Activated T-helper 2 cell treated with anti-CD3 and anti-CD28 coated beads, Interferon-gamma antibody, Interleukin-2, Interleukin-4, amounts not matched to agents 10 μg/mL and 5 μg/mL and 100 μg/mL, durations not matched to agents 14 hours and 24 hours and 36 hours (primary cell): ENCODE results near the gene ADAM22. TPM values are rescaled to one million over a fixed set of nuclear protein-coding genes. Genes with fewer than 3 reads are reported as not detected.

ENCODE experiments used
- DNase-seq: peaks from one replicate; pipeline ENCODE4 v3.0.0; 2021; ENCODE audit warnings: low spot score
- H3K27ac Mint-ChIP-seq: one replicate; pipeline ENCODE4 v1.8.0; 2021; ENCODE audit warnings: mixed read lengths
- H3K27me3 Mint-ChIP-seq: one replicate; pipeline ENCODE4 v1.8.0; 2021; ENCODE audit warnings: low read depth, mixed read lengths
- H3K36me3 Mint-ChIP-seq: one replicate; pipeline ENCODE4 v1.8.0; 2021; ENCODE audit warnings: low read depth, mixed read lengths
- H3K4me1 Mint-ChIP-seq: one replicate; pipeline ENCODE4 v1.8.0; 2021; ENCODE audit warnings: low read depth, mixed read lengths
- H3K4me3 Mint-ChIP-seq: one replicate; pipeline ENCODE4 v1.8.0; 2021; ENCODE audit warnings: low read depth, mild to moderate bottlenecking, moderate library complexity, mixed read lengths
- H3K9me3 Mint-ChIP-seq: one replicate; pipeline ENCODE4 v1.8.0; 2021; ENCODE audit warnings: mixed read lengths
- intact Hi-C: fragments of 100-400 bp; cut with micrococcal nuclease; formaldehyde crosslinking; loops from one replicate; pipeline ENCODE4 v1.15.1; 2023
- total RNA-seq: library from RNA; stranded (reverse); gene quantifications from 2 replicates; pipeline ENCODE4 v1.2.3, GENCODE V29; 2022

ADAM22 gene
- total RNA-seq, 1 donor from 2014 or later: 3.7 TPM

DNA sequence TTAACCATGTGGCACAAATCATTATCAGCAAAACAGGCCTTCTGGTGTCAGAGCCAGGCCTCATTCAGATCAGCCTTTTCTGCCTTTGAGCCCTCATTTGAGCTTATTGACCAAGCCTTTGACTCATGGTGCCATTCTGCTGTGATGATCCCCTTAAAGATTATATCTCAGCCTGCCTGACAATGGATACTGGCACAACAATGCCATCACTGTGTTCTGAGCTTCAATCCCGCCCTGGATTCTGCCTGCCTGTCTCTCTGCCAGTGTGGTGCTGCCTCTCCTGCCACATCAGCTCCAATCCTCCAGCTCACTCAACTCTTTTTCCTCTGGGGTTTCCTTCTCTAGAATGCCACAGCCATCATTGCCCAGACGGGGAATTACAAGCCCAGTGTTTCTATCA, 233.2 kb downstream of the ADAM22 start:
- no peak overlapping the region for H3K4me3 Mint-ChIP-seq
- no peaks in the 10 kb centered on the region for H3K27me3 Mint-ChIP-seq
- intact Hi-C loops: no loop called here
- no peak overlapping the region for H3K27ac Mint-ChIP-seq
- no peaks in the 10 kb centered on the region for H3K4me1 Mint-ChIP-seq
- no peak for DNase-seq
- H3K36me3 Mint-ChIP-seq: no peaks in the 10 kb centered on the region
- no peaks in the 10 kb centered on the region for H3K9me3 Mint-ChIP-seq

DNA sequence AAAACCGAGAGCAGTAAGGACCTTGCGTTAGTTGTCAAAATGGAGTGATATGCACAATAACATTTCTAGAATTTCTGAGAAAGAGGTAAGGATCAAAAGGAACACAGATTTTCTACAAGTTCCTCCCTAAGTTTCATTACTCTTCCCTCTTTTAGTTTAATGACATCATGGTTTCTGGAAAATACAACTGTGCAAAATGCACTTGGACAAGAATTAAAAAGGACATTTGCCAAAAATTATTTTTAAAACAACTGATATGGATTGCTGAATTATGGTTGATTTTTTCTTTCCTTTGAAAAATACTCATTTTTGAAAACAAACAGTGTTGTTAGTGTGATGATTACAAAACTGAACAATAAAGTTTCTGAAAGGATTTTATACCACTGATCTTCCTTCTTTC, 233.7 kb downstream of the ADAM22 start:
- Mint-ChIP-seq H3K27ac (no peak overlapping the region), H3K27me3 (no peaks in the 10 kb centered on the region), H3K36me3 (no peaks in the 10 kb centered on the region), H3K4me1 (peaks cover 2% of the 10 kb centered on the region), H3K4me3 (no peak overlapping the region), H3K9me3 (no peaks in the 10 kb centered on the region)
- DNase-seq: no peak
- intact Hi-C loops: loop anchor here (2.0 kb wide), 1 partner anchor 371 kb away; no protein-coding TSS in a partner anchor

DNA sequence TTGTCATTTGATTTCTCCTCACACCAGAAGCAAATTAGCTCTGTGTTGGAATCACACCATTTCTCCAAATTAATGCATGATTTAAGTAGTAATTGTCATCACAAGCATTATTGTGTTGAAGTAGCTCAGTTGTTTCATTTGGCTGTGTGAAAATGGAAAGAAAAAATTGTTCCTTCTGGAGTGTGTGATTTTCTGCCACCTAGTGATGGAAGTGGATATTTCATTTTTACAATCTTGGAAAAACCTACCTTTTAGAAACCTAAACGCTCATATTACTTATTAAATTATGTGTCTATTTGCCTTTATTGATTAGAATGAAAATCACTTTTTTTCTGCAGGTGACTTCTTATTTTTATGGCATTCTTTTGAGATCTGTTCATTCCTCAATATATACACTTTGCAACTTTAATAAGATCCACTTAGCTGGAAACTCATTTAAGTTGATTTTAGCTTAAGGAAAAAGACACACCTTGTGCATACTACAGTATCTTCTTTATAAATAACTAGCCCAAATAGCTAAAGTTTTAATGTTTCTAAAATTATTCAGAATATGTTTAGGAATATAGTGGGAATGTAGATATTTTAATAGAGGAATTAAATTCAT, 235.8 kb downstream of the ADAM22 start:
- no peak overlapping the region for H3K4me3 Mint-ChIP-seq
- intact Hi-C loops: loop anchor here (2.0 kb wide), 1 partner anchor 373 kb away; no protein-coding TSS in a partner anchor

DNA sequence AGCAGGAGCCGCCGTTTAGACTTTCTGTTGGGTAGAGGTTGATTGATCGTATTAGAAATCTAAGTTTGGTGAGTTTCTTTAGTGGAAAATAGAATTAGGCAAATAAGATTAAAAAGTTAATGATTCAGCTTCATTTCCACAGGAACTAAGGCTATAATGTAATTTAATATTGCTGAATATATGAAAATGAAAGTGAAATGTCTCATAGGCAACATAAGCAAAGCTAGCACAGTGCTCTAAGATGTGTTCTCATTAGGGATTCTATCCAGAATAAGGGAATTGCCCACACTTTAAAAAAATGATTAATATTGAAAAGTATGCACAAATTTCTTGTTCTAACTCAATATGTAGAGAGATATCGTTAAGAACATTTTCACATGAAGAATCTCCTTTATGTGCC, 238.8 kb downstream of the ADAM22 start:
- Mint-ChIP-seq H3K9me3 (no peaks in the 10 kb centered on the region), H3K4me3 (no peak overlapping the region), H3K36me3 (no peaks in the 10 kb centered on the region), H3K27ac (no peak overlapping the region), H3K4me1 (peaks cover 3% of the 10 kb centered on the region), H3K27me3 (no peaks in the 10 kb centered on the region)
- intact Hi-C loops: no loop called here
- no peak for DNase-seq

More for the DNA sequence above, 235.8 kb downstream of the ADAM22 start:
- Mint-ChIP-seq H3K27me3 (no peaks in the 10 kb centered on the region), H3K36me3 (no peaks in the 10 kb centered on the region), H3K4me1 (peaks cover 3% of the 10 kb centered on the region), H3K27ac (no peak overlapping the region), H3K9me3 (no peaks in the 10 kb centered on the region)
- no peak for DNase-seq

DNA sequence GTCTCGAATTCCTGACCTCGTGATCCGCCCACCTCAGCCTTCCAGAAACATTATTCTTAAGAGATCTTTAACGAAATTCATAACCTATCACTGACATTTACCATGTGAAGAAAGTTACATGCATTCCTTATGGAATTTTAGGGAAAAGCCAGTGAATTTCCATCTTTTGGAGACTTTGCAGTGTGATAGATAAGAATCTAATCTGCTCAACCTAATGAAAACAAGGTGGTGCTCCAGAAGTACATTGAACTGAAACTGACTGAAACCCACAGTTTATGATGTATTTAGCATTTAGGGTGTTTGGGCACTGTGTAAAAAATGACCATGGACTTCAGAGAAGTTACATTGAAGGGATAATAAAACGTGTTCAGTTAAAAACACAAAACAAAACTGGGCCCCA, 242.1 kb downstream of the ADAM22 start:
- Mint-ChIP-seq H3K9me3 (no peaks in the 10 kb centered on the region), H3K4me1 (peaks cover 3% of the 10 kb centered on the region), H3K27me3 (no peaks in the 10 kb centered on the region), H3K36me3 (no peaks in the 10 kb centered on the region), H3K27ac (no peak overlapping the region), H3K4me3 (no peak overlapping the region)
- DNase-seq: no peak
- intact Hi-C loops: no loop called here

DNA sequence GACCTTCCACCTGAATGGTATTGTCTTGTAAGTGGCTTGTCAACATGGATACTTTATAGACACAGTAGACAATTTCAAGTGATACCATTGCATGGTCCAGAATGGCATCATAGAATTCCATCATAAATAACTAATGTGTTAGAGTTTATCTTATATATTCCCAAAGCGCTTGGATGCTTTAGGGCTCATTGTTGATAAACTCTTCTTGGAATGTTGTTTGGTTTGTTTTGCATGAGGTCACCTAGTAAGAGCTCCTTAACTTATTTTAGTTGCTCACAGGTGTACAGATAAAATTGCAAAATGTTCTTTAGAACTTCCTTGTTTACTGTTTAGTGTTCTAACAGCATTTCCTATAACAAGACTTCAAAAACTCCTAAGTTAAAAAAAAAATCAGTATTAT, 249.0 kb downstream of the ADAM22 start:
- no peaks in the 10 kb centered on the region for H3K9me3 Mint-ChIP-seq
- no peaks in the 10 kb centered on the region for H3K27me3 Mint-ChIP-seq
- intact Hi-C loops: no loop called here
- H3K4me3 Mint-ChIP-seq: no peak overlapping the region
- H3K36me3 Mint-ChIP-seq: peaks cover 3% of the 10 kb centered on the region
- H3K27ac Mint-ChIP-seq: no peak overlapping the region
- no peak for DNase-seq
- peaks cover 7% of the 10 kb centered on the region for H3K4me1 Mint-ChIP-seq

DNA sequence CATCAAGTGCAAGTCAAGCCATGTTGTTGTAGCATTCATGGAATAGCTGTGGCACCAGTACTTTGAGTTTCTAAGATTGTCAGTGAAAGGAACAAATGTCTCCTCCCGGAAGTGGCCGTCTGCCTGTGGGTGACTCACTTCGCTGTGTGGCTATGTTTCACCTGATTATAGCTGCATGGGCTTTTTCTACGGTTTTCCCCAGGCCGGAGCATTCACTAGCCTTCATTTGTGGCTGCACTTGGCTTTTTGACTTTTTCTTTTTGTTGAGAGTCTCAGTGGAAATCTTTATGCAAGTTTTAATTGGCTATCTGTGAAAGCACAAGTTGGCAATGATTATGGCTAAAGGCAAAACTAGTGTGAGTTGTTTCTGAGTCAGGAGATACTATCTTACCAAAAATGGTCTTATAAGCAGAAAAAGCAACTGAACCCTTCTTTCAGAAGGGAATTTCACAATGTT, 250.8 kb downstream of the ADAM22 start:
- intact Hi-C loops: loop anchor here (2.0 kb wide), 1 partner anchor 36 kb away; the partner anchor contains the start of gene SRI
- peaks cover 7% of the 10 kb centered on the region for H3K4me1 Mint-ChIP-seq
- no peak for DNase-seq
- peaks cover 3% of the 10 kb centered on the region for H3K36me3 Mint-ChIP-seq
- H3K27me3 Mint-ChIP-seq: no peaks in the 10 kb centered on the region
- peak overlapping the region; percentile 49 for H3K27ac Mint-ChIP-seq
- H3K4me3 Mint-ChIP-seq: no peak overlapping the region
- no peaks in the 10 kb centered on the region for H3K9me3 Mint-ChIP-seq

DNA sequence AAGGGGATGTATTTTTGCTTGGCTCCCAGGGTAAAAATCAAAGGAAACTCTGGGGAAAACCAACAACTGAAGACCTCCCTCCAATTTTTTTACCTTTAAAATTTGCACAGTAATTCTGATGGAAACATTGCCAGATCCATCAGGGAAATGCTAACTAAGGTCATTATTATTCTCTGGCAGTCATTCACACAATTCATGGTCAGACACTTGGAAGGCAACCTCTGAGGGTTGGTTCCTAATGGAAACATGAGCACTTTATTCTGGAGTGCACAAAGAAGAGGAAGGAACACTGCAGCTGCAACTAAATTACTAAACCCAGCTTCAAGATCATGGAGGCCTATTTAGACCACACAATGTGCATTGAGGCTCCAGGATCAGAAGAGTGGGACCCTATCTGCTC, 251.6 kb downstream of the ADAM22 start:
- Mint-ChIP-seq H3K4me1 (peaks cover 7% of the 10 kb centered on the region), H3K27ac (no peak overlapping the region), H3K9me3 (no peaks in the 10 kb centered on the region), H3K4me3 (no peak overlapping the region), H3K36me3 (peaks cover 3% of the 10 kb centered on the region), H3K27me3 (no peaks in the 10 kb centered on the region)
- intact Hi-C loops: loop anchor here (2.0 kb wide), 1 partner anchor 35 kb away; the partner anchor contains the start of gene SRI
- DNase-seq: no peak

DNA sequence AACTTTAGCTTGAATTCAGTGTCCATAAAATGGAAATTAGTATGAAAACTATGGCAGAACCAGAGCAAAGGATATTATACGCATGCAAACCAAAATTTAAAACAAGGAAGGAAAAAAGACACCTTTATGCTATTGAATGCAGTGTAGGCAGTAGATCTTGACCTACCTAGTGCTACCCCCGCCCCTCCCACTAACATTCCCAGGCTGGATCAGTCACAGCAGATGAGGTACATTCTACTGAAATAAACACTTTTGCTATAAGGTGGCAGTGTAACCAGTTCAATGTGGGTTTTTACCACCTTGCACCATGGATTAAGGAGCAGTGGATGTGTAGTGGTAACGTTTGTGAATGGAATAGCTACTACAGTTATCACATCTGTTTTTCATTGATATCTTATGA, 257.9 kb downstream of the ADAM22 start:
- Mint-ChIP-seq H3K4me3 (no peak overlapping the region), H3K27ac (no peak overlapping the region), H3K27me3 (no peaks in the 10 kb centered on the region), H3K9me3 (no peaks in the 10 kb centered on the region), H3K4me1 (no peaks in the 10 kb centered on the region), H3K36me3 (no peaks in the 10 kb centered on the region)
- intact Hi-C loops: no loop called here
- DNase-seq: no peak

DNA sequence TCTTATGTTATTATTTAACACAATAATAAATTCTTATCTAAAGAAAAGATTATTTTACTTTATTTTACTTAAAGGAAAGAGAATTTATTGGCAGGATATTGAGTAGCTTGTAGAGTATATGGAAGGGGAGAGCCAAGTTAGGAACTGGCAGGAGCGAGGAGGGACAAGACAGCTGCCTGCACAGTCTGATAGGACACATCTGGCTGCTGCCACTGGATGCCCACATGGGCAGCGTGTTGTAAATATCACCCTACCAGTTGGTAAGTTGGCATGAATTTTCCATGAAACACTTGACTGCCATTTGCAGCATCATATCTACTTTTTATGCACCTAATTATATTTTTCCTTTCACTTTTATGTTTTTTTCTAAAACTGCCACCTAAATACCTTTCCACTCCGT, 266.2 kb downstream of the ADAM22 start:
- DNase-seq: no peak
- intact Hi-C loops: no loop called here
- H3K9me3 Mint-ChIP-seq: no peaks in the 10 kb centered on the region
- H3K27ac Mint-ChIP-seq: no peak overlapping the region
- H3K27me3 Mint-ChIP-seq: no peaks in the 10 kb centered on the region
- H3K4me1 Mint-ChIP-seq: peaks cover 15% of the 10 kb centered on the region
- H3K36me3 Mint-ChIP-seq: peaks cover 42% of the 10 kb centered on the region
- H3K4me3 Mint-ChIP-seq: no peak overlapping the region

DNA sequence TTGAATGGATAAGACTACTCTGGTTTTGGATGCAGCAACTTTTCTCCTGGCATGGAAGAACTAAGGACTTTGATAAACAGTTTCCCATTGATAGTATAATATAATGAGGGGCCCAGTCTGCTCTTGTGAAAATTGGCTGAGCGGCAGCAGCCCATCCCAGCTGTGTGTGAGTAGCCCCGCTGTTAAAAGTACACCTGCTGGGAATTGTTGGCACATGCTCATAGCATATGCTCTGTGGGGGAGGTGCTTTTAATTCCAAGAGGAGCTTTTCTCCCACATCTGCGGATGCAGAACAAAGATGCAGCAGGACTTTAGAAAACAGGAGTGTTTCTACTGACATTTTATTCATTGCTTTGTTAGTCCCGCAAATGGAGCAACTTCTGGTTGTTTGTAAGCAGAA, 266.7 kb downstream of the ADAM22 start:
- H3K36me3 Mint-ChIP-seq: peaks cover 48% of the 10 kb centered on the region
- no peaks in the 10 kb centered on the region for H3K9me3 Mint-ChIP-seq
- H3K4me1 Mint-ChIP-seq: peaks cover 19% of the 10 kb centered on the region
- H3K27ac Mint-ChIP-seq: no peak overlapping the region
- intact Hi-C loops: no loop called here
- no peaks in the 10 kb centered on the region for H3K27me3 Mint-ChIP-seq
- no peak overlapping the region for H3K4me3 Mint-ChIP-seq
- no peak for DNase-seq

DNA sequence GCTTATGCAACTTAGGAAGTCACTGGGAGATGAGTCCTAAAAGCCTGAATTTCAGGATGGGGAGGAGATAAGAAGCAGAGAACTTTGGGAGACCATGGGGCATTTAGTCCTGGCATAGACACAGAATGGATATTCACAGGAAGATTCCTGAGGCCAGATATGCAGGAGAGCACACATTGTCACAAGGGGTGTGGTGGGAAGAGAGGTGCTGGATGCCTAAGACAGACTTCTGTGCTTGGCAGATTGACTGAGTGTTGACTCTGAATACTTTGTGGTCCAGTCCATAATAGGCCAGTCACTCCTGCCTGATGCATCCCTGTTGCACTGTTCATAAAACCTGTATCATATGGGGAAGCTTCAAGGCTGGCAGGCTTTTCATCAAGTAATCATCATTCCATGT, 267.3 kb downstream of the ADAM22 start:
- Mint-ChIP-seq H3K4me1 (peaks cover 24% of the 10 kb centered on the region), H3K27me3 (no peaks in the 10 kb centered on the region), H3K9me3 (no peaks in the 10 kb centered on the region)

DNA sequence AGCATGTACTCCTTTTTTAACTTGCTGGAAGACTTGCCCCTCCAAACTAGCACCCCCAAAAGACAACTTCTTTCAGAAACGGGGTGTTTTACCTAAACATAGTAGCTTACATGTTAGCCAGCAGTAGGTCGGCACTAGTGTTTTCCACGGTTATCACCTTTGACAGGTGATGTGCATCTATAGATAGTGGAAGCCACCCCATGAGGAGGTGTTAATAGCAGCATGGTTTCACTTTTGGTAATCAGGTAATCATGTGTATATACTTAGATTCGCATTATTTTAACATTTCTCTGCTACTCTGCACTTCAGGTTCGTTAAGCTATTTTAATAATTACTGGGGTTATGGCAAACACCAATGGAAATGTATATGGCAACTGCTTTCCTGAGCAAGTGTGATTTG, 268.2 kb downstream of the ADAM22 start:
- no peak overlapping the region for H3K4me3 Mint-ChIP-seq
- H3K9me3 Mint-ChIP-seq: no peaks in the 10 kb centered on the region
- peaks cover 28% of the 10 kb centered on the region for H3K4me1 Mint-ChIP-seq
- H3K27ac Mint-ChIP-seq: peak overlapping the region; percentile 6
- no peak for DNase-seq
- H3K36me3 Mint-ChIP-seq: peaks cover 61% of the 10 kb centered on the region
- no peaks in the 10 kb centered on the region for H3K27me3 Mint-ChIP-seq
- intact Hi-C loops: no loop called here

More for the DNA sequence above, 267.3 kb downstream of the ADAM22 start:
- Mint-ChIP-seq H3K27ac (no peak overlapping the region), H3K4me3 (no peak overlapping the region), H3K36me3 (peaks cover 53% of the 10 kb centered on the region)
- intact Hi-C loops: no loop called here
- DNase-seq: no peak
